ENCODE data around the gene DNAI7. TPM values are rescaled to one million over a fixed set of nuclear protein-coding genes. Genes with fewer than 3 reads are reported as not detected.

The DNAI7 gene, protein sequence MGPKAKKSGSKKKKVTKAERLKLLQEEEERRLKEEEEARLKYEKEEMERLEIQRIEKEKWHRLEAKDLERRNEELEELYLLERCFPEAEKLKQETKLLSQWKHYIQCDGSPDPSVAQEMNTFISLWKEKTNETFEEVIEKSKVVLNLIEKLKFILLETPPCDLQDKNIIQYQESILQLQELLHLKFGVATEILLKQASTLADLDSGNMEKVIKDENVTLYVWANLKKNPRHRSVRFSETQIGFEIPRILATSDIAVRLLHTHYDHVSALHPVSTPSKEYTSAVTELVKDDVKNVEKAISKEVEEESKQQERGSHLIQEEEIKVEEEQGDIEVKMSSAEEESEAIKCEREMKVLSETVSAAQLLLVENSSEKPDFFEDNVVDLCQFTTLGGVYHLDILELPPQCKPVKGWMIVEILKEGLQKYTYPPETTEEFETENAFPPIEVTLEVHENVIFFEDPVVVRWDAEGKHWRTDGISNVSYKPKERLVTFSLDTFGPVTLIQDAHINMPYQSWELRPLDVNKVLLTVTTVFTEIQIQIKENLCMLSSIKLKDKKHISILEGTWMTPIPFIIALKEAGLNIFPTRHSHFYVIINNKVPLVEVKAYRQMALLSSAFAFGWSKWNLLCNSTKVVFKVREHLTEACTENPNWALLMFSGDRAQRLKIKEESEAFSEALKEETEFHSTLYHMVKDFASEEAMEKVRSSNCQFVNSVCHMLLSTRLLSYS
- total RNA-seq = 1 to 10 TPM; 5.1 to 9.2 (median 6.9) TPM

- H3K4me1 ChIP-seq = peaks cover 6 to 7% of the 10 kb centered on the region in 2 donors
- H3K36me3 ChIP-seq = no peaks in the 10 kb centered on the region
- 1% methylated on average over 32 to 36 of the region's 54 CpGs for WGBS, 2 donors
- no peaks in the 10 kb centered on the region for H3K9me3 ChIP-seq
- intact Hi-C loops (cut with DNase I) = no loop called here
- TF ChIP-seq POLR2A (IDR thresholded peaks at IDR 0.05) (peak in 1 of 2 donors; percentile 94), CTCF (IDR thresholded peaks at IDR 0.05) (peak in 2 of 6 experiments; percentile 17 to 35)
- peak within 1 kb of the TSS; percentile 73 to 93 (median 88) for H3K27ac ChIP-seq
- H3K4me3 ChIP-seq (replicated peaks in 1 of 3) = peak within 1 kb of the TSS in 2 of 3 donors; percentile 49 to 64
- H3K27me3 ChIP-seq = no peaks in the 10 kb centered on the region
- peak; percentile 100 for DNase-seq
These were observed at the start of gene DNAI7, which contains the start of gene ETFRF1 for GRCh38 chr12:25195056-25195971. DNAI7 (minus strand) TSS chr12:25195160; CDS start chr12:25195078, 82 bp downstream. ETFRF1 (plus strand) TSS chr12:25195237; CDS start chr12:25203957, 8,720 bp downstream.

GRCh38 chr12:25243680-25243990, 48.7 kb upstream of the DNAI7 start:
- Histone ChIP-seq H3K27ac (no peak overlapping the region), H3K9me3 (no peaks in the 10 kb centered on the region), H3K4me3 (replicated peaks in 1 of 3) (no peak overlapping the region), H3K4me1 (no peaks in the 10 kb centered on the region), H3K27me3 (no peaks in the 10 kb centered on the region), H3K36me3 (no peaks in the 10 kb centered on the region)
- intact Hi-C loops (cut with DNase I) = no loop called here
- no peak for DNase-seq
- TF ChIP-seq CTCF (IDR thresholded peaks at IDR 0.05) (no peak), POLR2A (IDR thresholded peaks at IDR 0.05) (no peak)

DNA sequence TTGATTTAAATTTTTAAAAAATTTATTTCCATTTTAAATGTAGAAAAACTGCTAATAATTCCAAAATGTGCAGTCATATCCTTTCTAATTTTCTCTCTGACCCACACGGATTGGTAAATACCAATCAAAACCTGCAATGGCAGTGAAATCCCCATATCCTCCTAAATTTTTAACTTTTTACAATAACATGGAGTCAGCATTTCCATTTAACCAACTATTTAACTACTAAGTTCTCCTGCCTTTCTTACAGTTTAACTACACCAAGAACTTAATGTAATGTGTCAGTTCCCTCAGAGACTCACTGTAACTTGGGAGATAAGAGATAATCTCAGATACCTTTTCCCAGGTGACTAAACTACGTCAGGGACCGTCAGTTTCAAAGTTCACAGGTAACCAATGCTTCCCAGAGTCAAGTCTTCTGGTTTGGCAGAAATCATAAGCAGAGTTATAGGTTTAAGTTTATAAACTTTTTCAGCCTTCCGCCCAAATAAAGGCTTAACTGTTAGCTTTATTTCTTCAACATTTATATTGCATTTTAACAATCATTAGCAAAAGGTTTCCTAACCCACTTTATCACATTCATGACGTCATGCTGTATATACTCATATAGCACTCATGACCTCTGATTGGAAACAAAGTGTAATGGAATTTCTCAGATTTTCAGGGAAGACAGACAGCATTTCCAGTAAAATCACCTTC, 48.2 kb upstream of the DNAI7 start:
- intact Hi-C loops (cut with DNase I) = no loop called here
- no peaks in the 10 kb centered on the region for H3K4me1 ChIP-seq
- no peak for DNase-seq
- H3K4me3 ChIP-seq (replicated peaks in 1 of 3) = no peak overlapping the region
- no peaks in the 10 kb centered on the region for H3K27me3 ChIP-seq
- H3K9me3 ChIP-seq = no peaks in the 10 kb centered on the region
- no peak overlapping the region for H3K27ac ChIP-seq
- TF ChIP-seq CTCF (IDR thresholded peaks at IDR 0.05) (no peak), POLR2A (IDR thresholded peaks at IDR 0.05) (no peak)
- no peaks in the 10 kb centered on the region for H3K36me3 ChIP-seq
- WGBS, 2 donors = 90% methylated on average over 5 of the region's 5 CpGs

DNA sequence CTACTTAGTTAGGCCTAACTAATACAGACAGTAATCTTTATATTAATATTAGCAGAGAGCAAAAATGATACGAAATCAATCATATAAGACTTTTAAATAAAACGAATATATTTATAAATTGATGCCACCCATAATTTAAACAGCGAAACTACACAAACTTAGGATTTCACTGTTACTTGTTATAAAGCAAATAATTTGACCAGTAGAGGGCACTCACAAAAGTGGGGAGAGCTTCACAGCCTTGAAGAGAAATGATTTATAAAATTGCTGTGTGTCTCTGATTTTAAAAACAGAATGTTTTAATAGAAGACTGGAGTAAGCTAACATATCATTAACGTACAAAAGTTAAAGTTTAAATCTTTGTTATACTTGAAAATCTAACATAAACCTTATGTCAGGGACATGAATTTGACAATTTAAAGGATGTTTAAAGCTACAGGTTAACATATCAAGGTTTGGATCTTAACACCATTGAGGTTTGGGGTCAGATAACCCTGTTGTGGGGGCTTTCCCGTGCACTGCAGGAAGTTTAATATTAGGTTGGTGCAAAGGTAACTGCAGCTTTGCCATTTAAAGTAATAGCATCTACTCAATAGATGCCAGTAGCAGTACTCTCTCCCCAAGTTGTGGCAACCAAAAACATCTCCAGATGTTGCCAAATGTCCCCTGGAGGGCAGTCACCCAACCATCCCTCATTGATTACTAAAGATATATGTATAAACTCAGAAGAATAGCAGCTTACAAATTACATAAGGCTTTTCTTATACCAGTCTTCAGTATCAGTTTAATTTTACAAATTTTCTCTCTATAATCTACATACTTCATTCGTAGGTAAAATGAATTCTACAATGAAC, 46.4 kb upstream of the DNAI7 start:
- H3K9me3 ChIP-seq = no peaks in the 10 kb centered on the region
- TF ChIP-seq CTCF (IDR thresholded peaks at IDR 0.05) (peak in 5 of 6 experiments; percentile 29 to 72 (median 60)), POLR2A (IDR thresholded peaks at IDR 0.05) (no peak)
- H3K27me3 ChIP-seq = no peaks in the 10 kb centered on the region
- DNase-seq = no peak
- intact Hi-C loops (cut with DNase I) = no loop called here
- no peaks in the 10 kb centered on the region for H3K4me1 ChIP-seq
- H3K27ac ChIP-seq = no peak overlapping the region
- H3K36me3 ChIP-seq = no peaks in the 10 kb centered on the region
- no peak overlapping the region for H3K4me3 ChIP-seq (replicated peaks in 1 of 3)
- 48 to 50% methylated on average over 6 of the region's 6 CpGs for WGBS, 2 donors
